GM19372 (cell line): ENCODE data around the gene HCFC1.

Experiments
- ATAC-seq: cut with Tn5 transposase; IDR thresholded peaks from one replicate; pipeline ENCODE4 v1.9.1; 2021; ENCODE audit warnings: mild to moderate bottlenecking, low read depth, moderate library complexity; ENCODE audit not compliant: unreplicated experiment

The HCFC1 gene

DNA sequence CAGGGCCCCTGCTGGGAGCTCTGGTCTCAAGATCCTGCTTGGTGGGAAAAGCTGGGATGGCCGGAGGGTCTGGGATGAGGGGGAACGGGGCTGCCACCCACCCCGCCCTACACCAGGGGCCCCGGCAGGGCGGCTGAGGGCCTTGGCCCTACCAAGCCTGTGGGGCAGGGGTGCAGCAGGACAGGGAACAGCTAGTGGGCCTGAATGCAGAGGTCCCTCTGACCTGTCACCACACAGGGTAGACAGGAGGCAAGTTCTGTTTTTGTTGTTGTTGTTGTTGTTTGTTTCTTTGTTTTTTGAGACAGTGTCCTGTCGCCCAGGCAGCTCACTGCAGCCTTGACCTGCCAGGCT is 26.8 kb downstream of the HCFC1 start:
- no peak for ATAC-seq

DNA sequence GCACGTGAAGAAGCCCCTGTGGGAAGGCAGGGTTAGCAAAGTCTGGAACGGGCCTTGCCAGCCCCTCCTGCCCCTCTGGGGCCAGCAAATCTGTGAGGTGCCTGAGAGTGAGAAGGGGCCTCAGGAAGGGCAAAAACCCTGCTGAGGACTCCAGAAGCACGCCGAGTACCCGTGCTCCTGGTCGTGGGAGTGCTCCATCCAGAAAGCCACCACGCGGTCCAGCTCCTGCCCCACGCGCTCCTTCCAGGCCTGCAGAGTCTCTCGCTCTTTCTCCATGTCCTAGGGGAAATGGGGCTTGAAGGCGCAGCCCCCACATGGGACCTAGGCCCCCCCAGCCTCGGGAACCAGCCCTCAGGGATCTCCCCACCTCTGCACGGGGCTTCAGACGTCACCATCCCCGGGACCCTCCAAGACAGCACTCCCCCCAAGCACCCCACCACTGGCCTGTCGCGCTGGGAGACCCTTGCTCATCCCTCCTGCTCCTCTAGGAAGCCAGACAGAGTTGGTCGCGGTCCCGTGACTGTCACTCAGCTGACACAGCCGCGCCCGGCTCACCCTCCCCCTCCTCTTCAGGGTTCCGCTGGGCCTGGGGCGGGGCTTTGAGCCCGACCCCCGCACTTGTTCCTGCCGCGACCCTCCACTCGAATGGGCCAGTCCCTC is 27.3 kb downstream of the HCFC1 start, which contains the start of gene RENBP:
TSS of gene RENBP (minus strand) at position 504 of the 660 bp plus-strand sequence. CDS start at position 471, 33 bp downstream.
- no peak for ATAC-seq

DNA sequence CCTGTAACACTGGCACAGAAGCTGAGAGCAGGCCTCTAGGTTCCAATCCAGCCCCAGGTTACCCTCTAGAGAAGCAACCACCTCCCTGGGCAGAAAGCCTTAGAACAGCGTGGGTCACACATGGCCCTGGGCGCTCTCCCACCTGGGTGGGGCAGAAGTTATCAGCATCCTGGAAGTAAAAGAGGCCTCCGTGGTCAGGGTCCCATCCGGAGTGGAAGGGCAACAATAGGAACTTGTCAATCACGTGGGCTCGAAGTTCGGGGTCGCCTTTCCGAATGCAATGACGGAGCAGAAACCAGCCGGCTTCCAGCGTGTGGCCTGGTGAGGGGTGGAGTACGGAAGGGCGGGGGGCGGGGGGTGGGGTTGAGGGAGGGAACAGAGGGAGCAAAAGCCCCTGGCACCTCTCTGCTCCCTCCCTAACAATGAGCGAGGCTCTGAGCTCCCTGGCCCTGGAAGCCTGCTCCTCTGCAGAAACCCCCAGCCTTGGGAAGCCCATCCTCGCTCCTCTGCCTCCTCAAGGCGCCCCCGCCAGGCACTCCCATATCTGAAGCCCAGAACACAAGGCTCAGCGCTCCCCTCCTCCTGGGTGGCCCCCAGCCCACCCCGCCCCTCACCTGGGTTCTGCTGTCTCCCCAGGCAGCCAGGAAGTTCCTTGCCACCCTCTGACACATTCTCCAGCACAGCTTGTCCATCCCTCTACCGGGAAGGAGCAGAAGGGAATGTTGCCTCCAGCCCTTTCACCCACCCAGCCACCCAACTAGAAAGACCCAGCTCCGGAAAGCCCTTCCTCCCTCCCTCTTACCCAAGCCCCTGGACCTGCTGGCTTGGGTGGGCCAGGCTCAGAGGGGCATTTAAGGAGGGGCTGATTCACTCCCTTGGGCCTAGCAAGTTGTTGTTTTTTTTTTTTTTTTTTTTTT is 30.0 kb downstream of the HCFC1 start:
- ATAC-seq, result no peak

DNA sequence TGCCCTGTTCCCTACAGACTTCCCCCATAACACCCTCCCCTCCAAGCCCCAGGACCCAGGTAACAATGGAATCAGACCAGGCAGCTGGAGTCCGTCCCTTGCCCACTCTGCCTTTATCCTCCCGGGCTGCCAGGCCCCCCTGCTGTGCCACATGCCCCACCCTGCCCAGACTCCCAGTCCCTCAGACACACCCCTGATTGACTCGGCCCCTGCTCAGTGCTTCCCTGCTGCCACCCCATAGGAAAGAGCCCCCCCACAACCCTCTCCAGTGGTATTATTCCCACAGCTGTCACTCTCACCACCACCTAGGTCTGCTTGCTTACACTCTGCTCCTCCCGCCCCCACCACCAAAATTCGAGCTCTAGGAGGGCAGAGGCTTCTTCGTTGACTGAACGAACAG is 32.0 kb downstream of the HCFC1 start:
- ATAC-seq, result no peak

DNA sequence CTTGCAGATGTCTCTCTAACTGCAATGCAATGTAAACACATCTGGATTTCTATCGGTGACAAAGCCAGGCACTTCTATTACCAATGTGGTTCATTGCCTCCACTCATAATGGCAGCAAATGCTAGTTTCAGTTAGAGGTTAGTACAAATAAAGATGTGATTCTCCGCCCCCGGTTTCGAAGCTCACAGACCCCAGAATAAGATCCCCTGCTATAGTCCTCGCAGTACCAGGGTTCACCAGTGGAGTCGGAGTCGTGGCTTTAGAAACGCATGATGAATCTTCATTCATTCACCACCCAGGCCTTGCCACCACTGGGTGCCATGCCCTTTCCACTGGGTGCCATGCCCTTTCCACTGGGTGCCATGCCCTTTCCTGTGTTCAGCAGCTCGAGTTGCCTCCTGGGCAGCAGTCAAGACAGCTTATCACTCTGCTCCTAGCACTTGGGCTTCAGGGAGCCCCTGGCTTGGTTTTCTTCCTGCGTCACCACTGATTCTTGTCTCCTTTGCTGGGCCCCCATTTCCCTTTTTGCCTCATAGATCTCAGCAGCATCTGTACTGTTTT is 33.3 kb downstream of the HCFC1 start:
- ATAC-seq, result no peak

DNA sequence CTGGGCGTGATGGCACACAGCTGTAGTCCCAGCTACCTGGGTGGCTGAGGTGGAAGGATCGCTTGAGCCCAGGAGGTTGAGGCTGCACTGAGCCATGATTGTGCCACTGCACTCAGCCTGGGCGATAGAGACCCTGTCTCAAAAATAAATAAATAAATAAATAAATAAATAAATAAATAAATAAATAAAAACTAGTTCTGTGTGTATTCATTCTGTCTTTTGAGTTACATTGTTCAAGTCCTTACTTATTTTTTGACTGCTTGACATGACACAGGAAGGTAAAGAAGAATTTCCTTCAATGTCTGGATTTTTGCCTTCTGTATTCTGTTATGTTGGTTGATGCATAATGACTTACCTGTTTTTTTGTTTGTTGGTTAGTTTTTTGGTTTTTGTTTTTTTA is 34.6 kb downstream of the HCFC1 start:
- ATAC-seq, result no peak

DNA sequence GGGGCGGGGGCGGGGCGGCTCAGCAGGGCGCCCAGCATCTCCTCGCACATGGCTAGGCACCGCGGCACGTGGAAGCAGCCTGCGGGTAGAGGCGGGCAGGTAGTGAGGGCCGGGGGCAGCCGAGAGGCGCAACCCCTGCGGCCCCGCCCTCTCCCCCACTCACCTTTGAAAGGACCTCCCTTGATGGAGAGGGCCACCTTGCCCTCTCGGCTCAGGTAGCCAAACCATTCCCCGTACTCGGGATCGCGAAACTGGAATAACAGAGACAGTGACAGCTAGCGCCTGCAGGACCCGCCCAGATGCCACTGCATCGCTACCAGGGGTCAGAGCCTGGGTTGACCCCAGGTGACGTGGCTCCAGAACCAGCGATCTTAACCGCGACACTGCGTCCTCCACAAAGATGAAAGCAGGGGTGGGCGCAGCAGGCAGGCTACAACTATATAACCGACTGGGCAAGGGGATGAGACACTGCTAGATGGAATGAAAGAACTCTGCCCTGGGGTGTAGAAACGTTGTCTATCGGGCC is 36.2 kb downstream of the HCFC1 start:
- peak; percentile 18 for ATAC-seq

DNA sequence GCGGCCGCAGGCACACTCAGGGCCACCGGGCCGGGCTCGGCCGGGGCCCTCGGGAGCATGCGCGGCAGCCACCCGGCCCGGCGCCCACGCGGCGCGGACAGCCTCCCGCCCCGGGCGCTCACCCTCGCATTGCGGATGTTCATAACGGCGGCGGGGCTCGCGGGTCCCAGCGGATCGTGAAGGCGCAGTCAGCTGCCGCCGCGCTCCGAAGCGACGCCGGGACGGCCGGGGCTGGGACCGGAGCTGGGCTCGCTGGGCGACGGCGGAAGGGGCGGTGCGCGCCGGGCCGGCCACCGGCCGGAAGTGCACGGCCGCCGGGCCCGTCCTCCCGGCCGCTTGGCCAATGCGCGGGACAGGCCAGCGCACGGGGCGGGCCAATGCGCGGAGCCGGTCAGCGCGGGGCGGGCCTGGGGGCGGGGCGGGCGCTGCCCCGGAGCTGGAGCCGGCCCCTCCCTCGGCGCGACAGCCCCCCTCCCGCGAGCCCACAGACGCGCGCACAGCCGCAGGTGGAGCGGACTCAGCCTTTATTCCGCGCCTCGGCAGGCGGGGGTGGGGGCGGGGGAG is 36.8 kb downstream of the HCFC1 start, which contains the start of gene NAA10:
TSS of gene NAA10 (minus strand) at position 276 of the 564 bp plus-strand sequence. CDS start at position 143, 133 bp downstream.
- peak; percentile 90 for ATAC-seq

DNA sequence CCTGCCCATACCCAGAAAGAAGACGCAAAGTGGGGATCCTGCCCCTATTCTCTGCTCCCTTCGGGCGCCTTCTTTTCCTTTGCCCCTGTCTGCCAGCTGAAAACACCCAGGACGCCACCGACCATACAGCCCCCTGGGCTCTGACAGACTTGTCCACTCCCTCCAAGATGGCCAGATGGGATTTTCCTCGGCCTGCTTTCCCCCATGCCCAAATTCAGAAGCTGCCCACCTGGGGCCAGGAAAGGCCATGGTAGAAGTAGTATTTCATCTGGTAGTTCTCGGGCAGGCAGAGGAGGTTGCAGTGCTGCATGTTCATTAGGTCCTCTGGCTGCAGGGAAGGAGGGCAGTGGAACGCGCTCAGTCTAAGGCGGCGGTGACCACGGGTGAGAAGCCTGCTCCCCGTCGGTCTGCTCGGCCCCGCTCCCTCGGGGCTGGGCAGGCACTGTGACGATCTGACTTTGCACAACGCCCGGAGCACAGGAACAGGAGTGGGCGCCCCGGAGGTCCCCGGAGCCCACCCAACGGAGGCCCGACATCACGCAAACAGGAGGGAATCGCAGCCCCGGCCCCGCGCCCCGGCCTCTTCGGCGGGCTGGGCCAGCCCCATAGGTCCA is 37.4 kb downstream of the HCFC1 start:
- ATAC-seq, result no peak

DNA sequence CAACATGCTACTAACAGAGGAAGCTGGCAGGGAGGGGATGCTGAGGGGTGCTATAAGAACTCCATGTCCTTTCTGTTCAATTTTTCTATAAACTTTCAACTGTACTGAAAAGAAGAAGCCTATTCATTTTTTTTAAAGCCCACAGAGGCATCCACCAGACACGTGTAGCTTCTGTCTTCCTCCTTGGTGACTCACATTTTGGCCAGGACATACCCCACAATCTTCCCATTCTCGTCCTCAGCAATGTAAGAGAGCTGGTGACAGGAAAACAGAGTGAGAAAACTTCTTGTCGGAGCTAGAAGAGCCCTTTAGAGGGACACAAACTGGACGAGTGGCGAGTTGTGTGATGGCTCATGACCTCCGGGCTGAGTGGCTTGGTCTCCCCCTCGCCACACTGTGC is 37.9 kb downstream of the HCFC1 start:
- ATAC-seq, result no peak

DNA sequence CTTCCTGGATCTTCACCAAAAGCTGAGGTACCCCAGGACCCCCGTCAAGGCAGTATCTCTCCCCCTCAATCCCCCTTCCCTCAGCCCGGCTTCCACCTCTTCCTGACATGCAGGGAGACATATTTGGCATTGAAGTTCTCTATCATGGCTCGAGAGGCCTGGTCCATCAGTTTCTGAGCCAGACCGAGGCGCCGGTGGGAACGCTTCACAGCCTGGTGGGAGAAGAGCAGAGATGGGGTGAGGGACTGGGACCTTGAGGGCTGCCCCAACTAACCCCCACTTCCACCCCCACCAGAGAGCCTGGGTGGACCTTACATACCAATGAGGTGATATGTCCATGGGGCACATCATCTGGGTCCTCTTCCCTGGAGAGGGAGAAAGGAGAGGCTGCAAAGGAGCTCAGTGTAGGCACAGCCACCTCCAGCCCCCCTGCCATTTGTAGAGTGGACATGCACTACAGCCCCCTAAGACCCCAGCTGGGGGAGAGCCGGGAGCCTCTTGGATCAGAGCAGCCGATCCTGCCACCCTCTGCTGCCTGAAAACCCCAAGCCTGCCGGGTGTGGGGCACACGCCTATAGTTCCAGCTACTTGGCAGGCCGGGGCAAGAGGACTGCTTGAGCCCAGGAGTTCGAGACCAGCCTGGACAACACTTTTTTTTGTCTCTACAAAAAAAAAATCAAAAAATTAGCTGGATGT is 39.2 kb downstream of the HCFC1 start:
- no peak for ATAC-seq

DNA sequence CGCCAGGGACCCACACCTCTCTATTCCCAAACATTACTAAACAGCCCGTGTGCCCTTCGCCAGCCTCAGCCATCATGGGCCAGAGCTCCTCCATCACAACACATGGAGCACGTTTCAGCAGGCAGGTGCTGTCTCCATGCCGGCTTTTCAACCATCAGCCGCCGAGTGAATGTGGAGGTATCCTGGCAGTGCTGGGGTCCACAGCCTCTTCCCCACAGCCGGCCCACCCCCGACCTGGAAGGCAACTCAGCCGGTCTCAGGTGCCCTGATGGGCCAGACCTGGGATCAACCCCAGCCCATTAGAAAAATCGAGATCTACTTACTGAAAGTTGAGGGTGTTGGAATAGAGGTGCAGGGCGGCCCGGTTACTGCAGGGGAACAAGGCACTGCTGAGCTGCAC is 39.9 kb downstream of the HCFC1 start:
- ATAC-seq, result no peak

DNA sequence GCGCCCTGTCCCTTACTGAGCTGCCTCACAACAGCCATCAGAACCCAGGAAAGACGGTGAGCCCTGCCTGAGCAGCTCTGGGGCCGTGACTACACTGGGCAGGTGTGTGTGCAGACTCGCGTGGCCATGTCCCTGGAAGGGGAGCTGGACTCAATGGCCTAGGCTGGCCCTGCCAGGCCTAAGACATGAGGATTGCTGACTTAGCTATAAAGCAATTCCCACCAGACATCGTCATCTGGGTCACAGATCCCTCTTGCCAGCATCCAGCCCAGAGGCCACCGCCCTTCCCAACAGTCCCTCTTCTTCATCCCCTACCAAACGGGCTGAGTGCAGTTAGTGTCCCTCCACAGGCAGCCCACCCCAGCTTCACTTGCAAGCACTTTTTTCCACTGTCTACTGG is 40.5 kb downstream of the HCFC1 start:
- ATAC-seq, result no peak

DNA sequence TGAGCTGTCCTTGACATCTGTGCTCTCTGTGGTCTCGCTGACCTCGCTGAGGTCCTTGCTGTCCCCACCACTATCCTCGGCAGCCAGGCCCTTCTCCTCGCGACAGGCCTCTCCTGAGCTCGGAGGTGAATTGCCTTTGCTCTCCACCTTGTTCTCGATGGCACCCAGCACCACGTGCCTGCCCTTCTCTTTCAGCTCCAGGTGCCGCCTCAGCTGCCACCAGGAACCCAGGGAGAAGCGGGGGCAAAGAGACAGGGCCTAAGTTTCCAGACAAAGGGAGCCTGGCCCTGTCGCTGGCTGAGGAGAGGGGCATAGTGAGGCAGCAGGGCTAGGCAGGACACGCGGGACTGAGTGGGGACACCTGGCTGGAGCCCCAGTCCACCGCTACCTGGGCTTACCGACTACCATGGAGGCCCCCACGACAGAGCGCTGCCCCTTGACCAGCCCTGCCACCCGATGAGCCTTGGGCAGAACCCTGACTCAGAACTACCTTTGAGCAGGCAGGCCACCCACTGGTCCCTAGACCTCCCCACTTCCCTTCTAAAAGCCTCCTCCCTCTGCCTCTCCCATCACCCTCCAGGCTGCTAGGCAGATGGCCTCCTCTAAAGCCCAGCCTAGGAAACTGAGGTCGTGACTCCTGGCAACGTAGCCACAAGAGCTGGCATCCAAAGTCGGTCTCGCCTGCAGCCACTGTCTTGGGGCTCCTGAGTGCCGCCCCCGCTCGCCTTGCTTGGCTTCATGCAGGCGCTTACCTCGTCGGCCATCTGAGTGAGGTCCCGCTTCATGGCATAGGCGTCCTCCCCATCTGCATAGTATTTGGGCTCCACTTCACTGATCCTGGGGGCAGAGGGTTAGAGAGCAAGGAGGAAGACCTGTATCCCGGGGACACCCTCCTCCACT is 41.4 kb downstream of the HCFC1 start:
- no peak for ATAC-seq

DNA sequence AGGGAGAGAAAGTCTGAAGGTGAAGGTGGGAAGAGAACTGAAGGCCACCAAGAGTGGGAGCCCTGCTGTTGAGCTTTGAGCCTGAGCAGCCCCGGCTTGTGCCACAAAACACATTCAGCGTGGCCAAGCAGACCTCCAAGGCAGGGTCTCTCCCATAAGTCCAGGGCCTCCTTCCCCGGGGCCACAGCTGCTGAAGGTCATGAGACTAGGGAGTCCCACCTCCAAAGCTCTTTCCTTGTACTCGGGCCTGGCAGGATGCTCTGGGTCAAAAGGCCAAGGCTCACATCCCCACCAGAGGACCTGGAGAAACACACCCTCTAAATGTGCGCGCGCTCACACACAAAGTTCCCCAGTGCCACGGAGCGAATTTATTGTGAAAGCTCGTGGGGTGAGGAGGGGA is 42.0 kb downstream of the HCFC1 start:
- no peak for ATAC-seq

DNA sequence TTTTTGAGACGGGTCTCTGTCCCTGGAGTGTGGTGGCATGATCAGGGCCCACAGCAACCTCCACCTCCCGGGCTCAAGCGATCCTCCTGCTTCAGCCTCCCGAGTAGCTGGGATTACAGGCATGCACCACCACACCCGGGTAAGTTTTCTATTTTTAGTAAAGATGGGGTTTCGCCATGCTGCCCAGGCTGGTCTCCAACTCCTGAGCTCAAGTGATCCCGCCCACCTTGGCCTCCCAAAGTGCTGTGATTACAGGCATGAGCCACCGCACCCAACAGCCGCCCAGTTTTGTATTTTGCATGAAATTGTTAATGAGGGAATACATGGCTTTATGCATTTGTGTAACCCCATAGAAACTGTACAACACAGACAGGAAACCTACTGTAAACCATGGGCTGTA is 42.8 kb downstream of the HCFC1 start:
- no peak for ATAC-seq

DNA sequence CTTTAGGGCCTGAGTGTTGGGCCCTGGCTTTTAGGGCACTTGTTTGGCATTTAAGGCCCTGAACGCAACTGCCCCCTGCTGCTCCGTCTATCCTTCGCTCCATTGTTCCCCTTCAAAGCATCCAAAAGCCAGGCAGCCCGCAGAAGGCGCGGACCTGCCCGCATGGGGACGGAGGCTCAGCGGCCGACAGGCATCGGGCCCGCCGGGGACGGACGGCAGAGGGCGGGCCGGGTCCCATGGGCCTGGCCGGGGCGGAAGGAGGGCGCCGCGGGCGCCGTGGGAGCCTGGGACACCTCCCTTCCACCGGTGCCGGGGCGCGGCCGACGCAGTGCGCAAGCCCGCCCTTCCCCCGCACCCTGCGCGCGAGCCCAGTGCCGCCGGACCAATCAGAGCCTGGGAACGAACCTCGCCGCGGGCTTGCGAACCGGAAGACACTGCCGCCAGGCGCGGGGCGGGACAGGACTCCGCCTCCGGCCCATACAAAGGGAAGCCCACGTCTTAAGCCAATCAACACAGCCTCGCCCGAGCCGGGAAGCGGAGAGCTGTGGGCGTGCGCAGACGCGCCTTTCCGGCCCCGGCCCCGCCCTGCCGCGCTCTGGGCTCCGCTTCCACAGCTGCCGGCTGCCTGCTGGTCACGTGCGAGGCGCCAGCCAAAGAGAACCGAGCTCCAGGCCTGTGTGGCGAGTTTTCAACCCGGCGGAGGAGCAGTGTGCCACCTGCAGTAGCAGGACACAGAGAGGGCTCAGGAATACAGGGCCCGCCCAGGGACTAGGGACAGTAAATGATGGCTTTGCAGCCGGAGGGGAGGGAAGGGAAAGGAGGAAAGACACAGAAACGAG is 43.5 kb downstream of the HCFC1 start:
- ATAC-seq, result peak; percentile 74

DNA sequence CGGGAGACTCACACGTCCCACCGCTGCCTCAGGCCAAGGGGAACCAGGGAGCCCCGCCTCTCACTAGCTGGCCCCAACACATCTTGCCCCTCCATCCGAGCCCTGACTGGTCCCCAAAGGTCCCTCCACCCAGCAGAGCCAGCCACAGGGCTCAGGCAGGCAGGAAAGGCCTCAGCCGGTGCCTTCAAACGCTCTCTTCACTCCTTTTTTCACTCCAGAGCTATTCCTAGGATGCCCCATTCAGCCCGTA is 44.0 kb downstream of the HCFC1 start:
- no peak for ATAC-seq
